Vagina (tissue), 2 donors: ENCODE measurements around the gene VPS18. TPM values are rescaled to one million over a fixed set of nuclear protein-coding genes. Genes with fewer than 3 reads are reported as not detected.
A peak's percentile ranks its signal among the peaks of the same experiment; 100 is the strongest.

Experiments used
- DNase-seq, 2 donors: peaks; one replicate each; pipeline ENCODE4 v3.0.0-alpha.2; 2017; ENCODE audit errors: extremely low spot score in 2 of 2
- H3K27ac ChIP-seq: fragments of 200-600 bp; sonication (generic); one replicate; pipeline ENCODE4 v1.5.1; 2019
- H3K27me3 ChIP-seq: fragments of 200-600 bp; sonication (generic); one replicate; pipeline ENCODE4 v1.5.1; 2019
- H3K36me3 ChIP-seq, 2 donors: fragments of 200-600 bp; sonication (generic); one replicate each; pipeline ENCODE4 v1.5.1; 2017 to 2019
- H3K4me1 ChIP-seq: fragments of 200-600 bp; sonication (generic); one replicate; pipeline ENCODE4 v1.5.1; 2019
- H3K4me3 ChIP-seq, 2 donors: fragments of 200-600 bp; sonication (generic); 1 replicate in 1 of 2; 2 replicates in 1 of 2; pipeline ENCODE4 v1.5.1; 2016 to 2019
- H3K9me3 ChIP-seq: fragments of 200-600 bp; sonication (generic); one replicate; pipeline ENCODE4 v1.5.1; 2019
- POLR2A ChIP-seq, 2 donors: fragments of 450-650 bp; IDR thresholded peaks; one replicate each; pipeline ENCODE4 v1.6.1; 2017; ENCODE audit warnings: antibody characterized with exemption in 2 of 2, mild to moderate bottlenecking in 2 of 2, moderate library complexity in 2 of 2
- POLR2AphosphoS5 ChIP-seq, 2 donors: sonication (generic); formaldehyde crosslinking; IDR thresholded peaks; one replicate each; pipeline ENCODE4 v1.9.0; 2017; ENCODE audit warnings: antibody characterized with exemption in 2 of 2, mild to moderate bottlenecking in 2 of 2, low read depth in 1 of 2; ENCODE audit not compliant: insufficient read depth in 1 of 2
- intact Hi-C: fragments of 100-400 bp; cut with DNase I; formaldehyde crosslinking; loops from one replicate; pipeline ENCODE4 v1.15.1; 2023
- total RNA-seq: library from RNA; depleted of rRNA; stranded (reverse); fragments of >200 nt; gene quantifications from one replicate; pipeline ENCODE4 v1.2.3, GENCODE V29; 2016
- TF ChIP-seq, protein P1 (sequence below), 3 experiments: fragments of 450-650 bp in 2 of 3; fragments of 200-600 bp in 1 of 3; sonication (generic) in 1 of 3; IDR thresholded peaks; one replicate each; pipeline ENCODE4 v1.5.1; 2017 to 2019; ENCODE audit warnings: antibody characterized with exemption in 3 of 3, mild to moderate bottlenecking in 2 of 3, moderate library complexity in 2 of 3

VPS18 gene, protein sequence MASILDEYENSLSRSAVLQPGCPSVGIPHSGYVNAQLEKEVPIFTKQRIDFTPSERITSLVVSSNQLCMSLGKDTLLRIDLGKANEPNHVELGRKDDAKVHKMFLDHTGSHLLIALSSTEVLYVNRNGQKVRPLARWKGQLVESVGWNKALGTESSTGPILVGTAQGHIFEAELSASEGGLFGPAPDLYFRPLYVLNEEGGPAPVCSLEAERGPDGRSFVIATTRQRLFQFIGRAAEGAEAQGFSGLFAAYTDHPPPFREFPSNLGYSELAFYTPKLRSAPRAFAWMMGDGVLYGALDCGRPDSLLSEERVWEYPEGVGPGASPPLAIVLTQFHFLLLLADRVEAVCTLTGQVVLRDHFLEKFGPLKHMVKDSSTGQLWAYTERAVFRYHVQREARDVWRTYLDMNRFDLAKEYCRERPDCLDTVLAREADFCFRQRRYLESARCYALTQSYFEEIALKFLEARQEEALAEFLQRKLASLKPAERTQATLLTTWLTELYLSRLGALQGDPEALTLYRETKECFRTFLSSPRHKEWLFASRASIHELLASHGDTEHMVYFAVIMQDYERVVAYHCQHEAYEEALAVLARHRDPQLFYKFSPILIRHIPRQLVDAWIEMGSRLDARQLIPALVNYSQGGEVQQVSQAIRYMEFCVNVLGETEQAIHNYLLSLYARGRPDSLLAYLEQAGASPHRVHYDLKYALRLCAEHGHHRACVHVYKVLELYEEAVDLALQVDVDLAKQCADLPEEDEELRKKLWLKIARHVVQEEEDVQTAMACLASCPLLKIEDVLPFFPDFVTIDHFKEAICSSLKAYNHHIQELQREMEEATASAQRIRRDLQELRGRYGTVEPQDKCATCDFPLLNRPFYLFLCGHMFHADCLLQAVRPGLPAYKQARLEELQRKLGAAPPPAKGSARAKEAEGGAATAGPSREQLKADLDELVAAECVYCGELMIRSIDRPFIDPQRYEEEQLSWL
- total RNA-seq = 21.4 TPM

DNA sequence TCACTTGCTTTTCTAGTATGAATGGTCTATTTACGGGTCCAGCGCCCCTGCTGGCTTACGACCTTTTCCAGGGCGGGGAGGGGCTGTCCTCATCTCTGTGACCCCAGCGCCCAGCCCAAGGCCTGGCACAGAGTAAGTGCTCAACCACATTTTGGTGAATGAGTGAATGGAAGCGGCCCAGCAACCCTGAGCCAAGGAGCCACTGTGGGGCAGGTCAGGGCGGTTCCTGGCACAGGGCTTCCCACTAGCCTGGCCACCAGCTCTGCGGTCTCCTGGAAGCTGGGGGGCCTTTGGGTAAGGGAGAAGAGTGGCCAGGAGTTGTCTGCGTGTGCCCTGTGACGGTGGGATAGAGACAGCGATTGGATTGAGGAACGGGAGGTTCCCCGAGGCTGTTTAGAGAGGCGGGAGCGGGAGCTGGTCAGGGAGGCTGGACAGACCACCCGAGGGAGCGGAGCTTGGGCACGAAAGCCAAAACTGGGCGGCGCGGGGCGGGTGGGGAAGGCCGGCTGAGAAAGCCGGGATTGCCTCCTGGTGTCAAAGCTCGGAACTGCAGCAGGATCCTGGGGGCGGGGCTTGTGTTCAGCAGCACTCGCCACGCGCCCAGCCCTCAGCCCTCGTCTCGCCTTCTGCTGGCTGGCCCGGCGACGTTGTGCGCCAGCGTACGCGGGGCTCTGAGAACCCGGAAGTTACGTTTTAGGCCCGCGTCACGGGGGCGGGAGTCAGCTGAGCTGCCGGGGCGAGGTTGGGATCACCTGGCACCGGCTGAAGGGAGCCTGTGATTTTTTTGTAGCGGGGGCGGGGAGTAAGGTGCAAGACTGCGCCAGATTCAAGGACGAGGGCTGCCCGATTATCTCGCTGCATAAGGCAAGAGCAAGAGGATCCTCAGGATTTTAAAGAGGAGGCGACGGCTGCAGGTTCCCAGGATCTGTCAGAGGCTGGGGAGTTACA, at the start of gene VPS18:
Gene VPS18, plus strand, starts transcription at position 718 of the 948 bp plus-strand sequence. CDS start 319 bp downstream, outside the sequence.
- Histone ChIP-seq H3K4me3 (peak within 1 kb of the TSS; percentile 72 to 89), H3K27ac (peak within 1 kb of the TSS; percentile 91), H3K36me3 (peaks cover 0 to 13% of the 10 kb centered on the region in 2 donors), H3K27me3 (no peaks in the 10 kb centered on the region), H3K4me1 (peaks cover 25% of the 10 kb centered on the region), H3K9me3 (no peaks in the 10 kb centered on the region)
- intact Hi-C loops = loop anchor here (5.0 kb wide), 1 partner anchor 37 kb away; no protein-coding TSS in a partner anchor
- TF ChIP-seq, protein P1, sequence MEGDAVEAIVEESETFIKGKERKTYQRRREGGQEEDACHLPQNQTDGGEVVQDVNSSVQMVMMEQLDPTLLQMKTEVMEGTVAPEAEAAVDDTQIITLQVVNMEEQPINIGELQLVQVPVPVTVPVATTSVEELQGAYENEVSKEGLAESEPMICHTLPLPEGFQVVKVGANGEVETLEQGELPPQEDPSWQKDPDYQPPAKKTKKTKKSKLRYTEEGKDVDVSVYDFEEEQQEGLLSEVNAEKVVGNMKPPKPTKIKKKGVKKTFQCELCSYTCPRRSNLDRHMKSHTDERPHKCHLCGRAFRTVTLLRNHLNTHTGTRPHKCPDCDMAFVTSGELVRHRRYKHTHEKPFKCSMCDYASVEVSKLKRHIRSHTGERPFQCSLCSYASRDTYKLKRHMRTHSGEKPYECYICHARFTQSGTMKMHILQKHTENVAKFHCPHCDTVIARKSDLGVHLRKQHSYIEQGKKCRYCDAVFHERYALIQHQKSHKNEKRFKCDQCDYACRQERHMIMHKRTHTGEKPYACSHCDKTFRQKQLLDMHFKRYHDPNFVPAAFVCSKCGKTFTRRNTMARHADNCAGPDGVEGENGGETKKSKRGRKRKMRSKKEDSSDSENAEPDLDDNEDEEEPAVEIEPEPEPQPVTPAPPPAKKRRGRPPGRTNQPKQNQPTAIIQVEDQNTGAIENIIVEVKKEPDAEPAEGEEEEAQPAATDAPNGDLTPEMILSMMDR (IDR thresholded peaks at IDR 0.05) = peak; percentile 95 to 98 (median 96)
- peak; percentile 95 to 98 for TF ChIP-seq POLR2AphosphoS5 (IDR thresholded peaks at IDR 0.05; ENCODE audit: insufficient read depth in 1 of 2, low read depth in 1 of 2)
- peak; percentile 11 to 76 for TF ChIP-seq POLR2A (IDR thresholded peaks at IDR 0.05)
- DNase-seq = peak; percentile 98

DNA sequence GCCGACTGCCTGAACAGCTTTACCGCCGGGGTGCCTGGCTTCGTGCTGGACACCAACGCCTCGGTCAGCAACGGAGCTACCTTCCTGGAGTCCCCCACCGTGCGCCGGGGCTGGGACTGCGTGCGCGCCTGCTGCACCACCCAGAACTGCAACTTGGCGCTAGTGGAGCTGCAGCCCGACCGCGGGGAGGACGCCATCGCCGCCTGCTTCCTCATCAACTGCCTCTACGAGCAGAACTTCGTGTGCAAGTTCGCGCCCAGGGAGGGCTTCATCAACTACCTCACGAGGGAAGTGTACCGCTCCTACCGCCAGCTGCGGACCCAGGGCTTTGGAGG, 49.6 kb upstream of the VPS18 start:
- Histone ChIP-seq H3K4me1 (peaks cover 34% of the 10 kb centered on the region), H3K27ac (peak overlapping the region; percentile 70)
- intact Hi-C loops = no loop called here

DNA sequence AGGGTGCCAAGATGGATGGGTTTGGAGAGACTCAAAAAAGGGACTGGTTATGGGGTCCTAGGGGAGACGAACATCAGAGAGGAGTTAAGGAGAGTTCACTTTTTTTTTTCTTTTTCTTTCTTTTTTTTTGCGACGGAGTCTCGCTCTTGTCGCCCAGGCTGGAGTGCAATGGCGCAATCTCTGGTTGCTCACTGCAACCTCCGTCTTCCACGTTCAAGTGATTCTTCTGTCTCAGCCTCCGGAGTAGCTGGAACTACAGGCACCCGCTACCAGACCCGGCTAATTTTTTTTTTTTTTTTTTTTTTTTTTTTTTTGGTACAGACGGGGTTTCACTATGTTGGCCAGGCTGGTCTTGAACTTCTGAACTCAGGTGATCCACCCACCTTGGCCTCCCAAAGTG, 49.2 kb upstream of the VPS18 start:
- peaks cover 34% of the 10 kb centered on the region for H3K4me1 ChIP-seq
- no peak for TF ChIP-seq POLR2A (IDR thresholded peaks at IDR 0.05)
- TF ChIP-seq, protein P1 (IDR thresholded peaks at IDR 0.05) = no peak
- no peak for TF ChIP-seq POLR2AphosphoS5 (IDR thresholded peaks at IDR 0.05; ENCODE audit: insufficient read depth in 1 of 2, low read depth in 1 of 2)
- H3K27ac ChIP-seq = peak overlapping the region; percentile 70
- no peak for DNase-seq
- intact Hi-C loops = no loop called here
- H3K4me3 ChIP-seq = peak overlapping the region; percentile 54 to 66
- no peaks in the 10 kb centered on the region for H3K27me3 ChIP-seq
- H3K36me3 ChIP-seq = no peaks in the 10 kb centered on the region
- no peaks in the 10 kb centered on the region for H3K9me3 ChIP-seq

More for the DNA sequence above, 49.6 kb upstream of the VPS18 start:
- Histone ChIP-seq H3K36me3 (no peaks in the 10 kb centered on the region), H3K4me3 (peak overlapping the region; percentile 54 to 66), H3K9me3 (no peaks in the 10 kb centered on the region), H3K27me3 (no peaks in the 10 kb centered on the region)
- DNase-seq = no peak
- TF ChIP-seq, protein P1 (IDR thresholded peaks at IDR 0.05) = no peak
- no peak for TF ChIP-seq POLR2AphosphoS5 (IDR thresholded peaks at IDR 0.05; ENCODE audit: insufficient read depth in 1 of 2, low read depth in 1 of 2)
- TF ChIP-seq POLR2A (IDR thresholded peaks at IDR 0.05) = no peak

DNA sequence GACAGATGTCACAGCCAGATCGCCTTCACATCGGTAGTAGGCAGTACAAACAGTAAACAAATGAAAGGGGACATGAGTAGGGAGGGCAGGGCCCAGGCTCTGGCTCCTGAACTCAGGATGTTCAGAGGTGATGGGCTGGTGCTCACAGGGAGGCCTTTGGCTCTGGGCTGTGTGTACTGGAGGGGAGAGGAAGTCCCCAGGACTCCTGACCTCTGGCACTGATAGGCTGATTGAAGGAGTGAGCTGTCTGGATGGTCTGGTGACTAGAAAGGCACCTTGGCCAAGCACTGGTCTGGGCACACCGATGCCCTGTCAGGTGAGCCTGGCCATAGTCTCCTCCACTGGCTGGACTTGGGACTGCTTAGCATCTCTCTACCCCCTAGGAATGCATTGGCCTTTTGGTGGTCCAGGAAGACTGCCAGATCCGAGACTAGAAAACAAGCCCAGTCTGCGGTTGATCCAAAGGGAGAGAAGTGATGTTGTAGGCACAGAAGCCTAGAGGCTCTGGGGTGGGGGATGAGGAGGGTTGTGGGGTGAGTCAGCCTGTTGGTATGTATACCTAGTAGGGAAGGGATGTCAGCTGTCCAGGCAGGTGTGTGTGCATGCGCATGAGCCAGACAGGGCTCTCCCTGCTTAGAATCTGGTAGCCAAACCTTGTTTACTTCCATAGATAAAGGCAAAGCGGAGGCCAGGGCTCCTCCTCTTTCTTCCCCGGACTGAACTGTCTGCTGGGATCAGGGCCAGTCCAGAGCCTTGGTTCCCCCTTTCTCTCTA, 48.6 kb upstream of the VPS18 start:
- peak overlapping the region; percentile 70 for H3K27ac ChIP-seq
- H3K9me3 ChIP-seq = no peaks in the 10 kb centered on the region
- no peaks in the 10 kb centered on the region for H3K36me3 ChIP-seq
- no peak for TF ChIP-seq POLR2A (IDR thresholded peaks at IDR 0.05)
- peak; percentile 38 to 42 for TF ChIP-seq POLR2AphosphoS5 (IDR thresholded peaks at IDR 0.05; ENCODE audit: insufficient read depth in 1 of 2, low read depth in 1 of 2)
- TF ChIP-seq, protein P1 (IDR thresholded peaks at IDR 0.05) = no peak
- intact Hi-C loops = no loop called here
- peak overlapping the region; percentile 4 to 54 for H3K4me3 ChIP-seq
- H3K4me1 ChIP-seq = peaks cover 34% of the 10 kb centered on the region
- DNase-seq = no peak
- H3K27me3 ChIP-seq = no peaks in the 10 kb centered on the region
